Smooth muscle cell (in vitro differentiated cells): ENCODE data around the gene ARHGAP8. TPM values are rescaled to one million over a fixed set of nuclear protein-coding genes. Genes with fewer than 3 reads are reported as not detected.

Source experiments
- DNase-seq: peaks from one replicate; lab custom pipeline; 2025; ENCODE audit not compliant: unreplicated experiment; lab: John Stamatoyannopoulos, UW
- H2AFZ ChIP-seq: fragments of 200-600 bp; sonication (generic); 2 replicates; pipeline ENCODE4 v1.6.0; 2016; ENCODE audit warnings: antibody characterized with exemption, low read depth, mild to moderate bottlenecking
- H3F3A ChIP-seq: fragments of 200-600 bp; sonication (generic); 2 replicates; pipeline ENCODE4 v1.6.0; 2017; ENCODE audit warnings: antibody characterized with exemption, low read depth
- H3K27ac ChIP-seq: fragments of 200-600 bp; sonication (generic); 2 replicates; pipeline ENCODE4 v1.5.1; 2016; ENCODE audit warnings: low read depth, mild to moderate bottlenecking
- H3K27me3 ChIP-seq: fragments of 200-600 bp; sonication (generic); 2 replicates; pipeline ENCODE4 v1.6.1; 2016; ENCODE audit warnings: low read depth, mild to moderate bottlenecking
- H3K36me3 ChIP-seq: fragments of 200-600 bp; sonication (generic); 2 replicates; pipeline ENCODE4 v1.5.1; 2016; ENCODE audit warnings: low read depth
- H3K4me1 ChIP-seq: fragments of 200-600 bp; sonication (generic); 2 replicates; pipeline ENCODE4 v1.5.1; 2016; ENCODE audit warnings: low read depth
- H3K4me2 ChIP-seq: fragments of 200-600 bp; sonication (generic); 2 replicates; pipeline ENCODE4 v1.6.0; 2016; ENCODE audit warnings: mild to moderate bottlenecking
- H3K4me3 ChIP-seq: fragments of 200-600 bp; sonication (generic); 2 replicates; pipeline ENCODE4 v1.5.1; 2016; ENCODE audit warnings: mild to moderate bottlenecking
- H3K79me2 ChIP-seq: fragments of 200-600 bp; sonication (generic); 2 replicates; pipeline ENCODE4 v1.6.0; 2016; ENCODE audit warnings: low read depth, mild to moderate bottlenecking
- H3K9ac ChIP-seq: fragments of 200-600 bp; sonication (generic); 2 replicates; pipeline ENCODE4 v1.6.0; 2016; ENCODE audit warnings: low read depth
- H3K9me3 ChIP-seq: fragments of 200-600 bp; sonication (generic); replicated peaks from 2 replicates; pipeline ENCODE4 v1.5.1; 2016; ENCODE audit warnings: low read depth
- H4K20me1 ChIP-seq: fragments of 200-600 bp; sonication (generic); 2 replicates; pipeline ENCODE4 v1.6.0; 2016; ENCODE audit warnings: low read depth
- WGBS: methylation state at CpG from one replicate; pipeline ENCODE4 v1.1.7; 2016; ENCODE audit warnings: low lambda C conversion rate; 5-methylcytosine and 5-hydroxymethylcytosine counted together
- polyA plus RNA-seq: library from polyadenylated mRNA; unstranded; fragments of >200 nt; fragmentation: Nextera tagmentation; extraction: Ambion mirVana; gene quantifications from 2 replicates; pipeline ENCODE4 v1.2.1, GENCODE V29; 2016
- total RNA-seq: library from RNA; depleted of rRNA; stranded (reverse); fragments of >200 nt; gene quantifications from 2 replicates; pipeline ENCODE4 v1.2.3, GENCODE V29; 2014
- TF ChIP-seq, protein P1 (sequence below): fragments of 200-600 bp; sonication (generic); IDR thresholded peaks from 2 replicates; pipeline ENCODE4 v1.5.1; 2017; ENCODE audit warnings: borderline replicate concordance, mild to moderate bottlenecking, antibody characterized with exemption; ENCODE audit not compliant: insufficient read depth, poor library complexity, severe bottlenecking

The ARHGAP8 gene
- total and polyA plus RNA-seq, 2 experiments from 2014 or later: 5.8 to 11.4 TPM

DNA sequence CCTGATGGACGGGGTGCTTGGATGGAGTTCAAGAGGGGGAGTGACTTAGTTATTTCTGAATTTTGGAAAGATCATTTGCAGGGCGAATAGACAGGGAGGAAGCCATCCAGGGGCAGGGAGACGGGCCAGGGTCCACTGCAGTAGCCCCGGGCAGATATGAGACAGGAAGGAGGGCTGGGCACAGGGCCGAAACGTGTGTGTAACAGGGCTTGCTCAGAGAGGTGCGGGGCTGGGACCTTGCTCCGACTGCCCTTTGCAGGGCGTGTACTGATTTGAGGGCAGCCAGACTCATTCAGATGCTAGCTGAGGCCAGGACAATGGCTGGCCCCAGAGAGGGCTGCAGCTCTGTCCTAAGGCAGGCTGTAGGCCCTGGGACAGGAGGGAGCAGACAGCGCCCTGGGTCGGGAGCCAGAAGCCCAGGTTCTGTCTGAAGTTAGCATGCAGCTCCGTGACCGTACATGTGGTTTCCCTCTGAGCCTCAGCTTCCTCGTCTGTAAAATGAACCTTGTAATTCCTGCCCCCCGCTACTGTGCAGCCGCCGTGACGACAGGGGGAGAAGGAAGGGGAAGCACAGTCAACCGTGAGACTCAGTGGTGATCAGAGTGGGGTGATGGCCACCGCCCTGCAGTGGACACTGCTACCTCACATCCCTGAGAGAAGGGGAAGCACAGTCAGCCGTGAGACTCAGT, 154.0 kb downstream of the ARHGAP8 start:
- Histone ChIP-seq H3F3A (no peaks in the 10 kb centered on the region), H3K9ac (no peak overlapping the region), H2AFZ (no peak overlapping the region), H3K4me3 (no peak overlapping the region), H3K9me3 (peaks cover 11% of the 10 kb centered on the region), H3K4me1 (no peaks in the 10 kb centered on the region), H3K27me3 (no peaks in the 10 kb centered on the region), H3K36me3 (no peaks in the 10 kb centered on the region), H3K79me2 (no peaks in the 10 kb centered on the region), H3K27ac (no peak overlapping the region), H4K20me1 (no peaks in the 10 kb centered on the region), H3K4me2 (no peak overlapping the region)
- no peak for DNase-seq
- TF ChIP-seq, protein P1, sequence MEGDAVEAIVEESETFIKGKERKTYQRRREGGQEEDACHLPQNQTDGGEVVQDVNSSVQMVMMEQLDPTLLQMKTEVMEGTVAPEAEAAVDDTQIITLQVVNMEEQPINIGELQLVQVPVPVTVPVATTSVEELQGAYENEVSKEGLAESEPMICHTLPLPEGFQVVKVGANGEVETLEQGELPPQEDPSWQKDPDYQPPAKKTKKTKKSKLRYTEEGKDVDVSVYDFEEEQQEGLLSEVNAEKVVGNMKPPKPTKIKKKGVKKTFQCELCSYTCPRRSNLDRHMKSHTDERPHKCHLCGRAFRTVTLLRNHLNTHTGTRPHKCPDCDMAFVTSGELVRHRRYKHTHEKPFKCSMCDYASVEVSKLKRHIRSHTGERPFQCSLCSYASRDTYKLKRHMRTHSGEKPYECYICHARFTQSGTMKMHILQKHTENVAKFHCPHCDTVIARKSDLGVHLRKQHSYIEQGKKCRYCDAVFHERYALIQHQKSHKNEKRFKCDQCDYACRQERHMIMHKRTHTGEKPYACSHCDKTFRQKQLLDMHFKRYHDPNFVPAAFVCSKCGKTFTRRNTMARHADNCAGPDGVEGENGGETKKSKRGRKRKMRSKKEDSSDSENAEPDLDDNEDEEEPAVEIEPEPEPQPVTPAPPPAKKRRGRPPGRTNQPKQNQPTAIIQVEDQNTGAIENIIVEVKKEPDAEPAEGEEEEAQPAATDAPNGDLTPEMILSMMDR: no peak
- 96% methylated on average over 21 of the region's 21 CpGs for WGBS

DNA sequence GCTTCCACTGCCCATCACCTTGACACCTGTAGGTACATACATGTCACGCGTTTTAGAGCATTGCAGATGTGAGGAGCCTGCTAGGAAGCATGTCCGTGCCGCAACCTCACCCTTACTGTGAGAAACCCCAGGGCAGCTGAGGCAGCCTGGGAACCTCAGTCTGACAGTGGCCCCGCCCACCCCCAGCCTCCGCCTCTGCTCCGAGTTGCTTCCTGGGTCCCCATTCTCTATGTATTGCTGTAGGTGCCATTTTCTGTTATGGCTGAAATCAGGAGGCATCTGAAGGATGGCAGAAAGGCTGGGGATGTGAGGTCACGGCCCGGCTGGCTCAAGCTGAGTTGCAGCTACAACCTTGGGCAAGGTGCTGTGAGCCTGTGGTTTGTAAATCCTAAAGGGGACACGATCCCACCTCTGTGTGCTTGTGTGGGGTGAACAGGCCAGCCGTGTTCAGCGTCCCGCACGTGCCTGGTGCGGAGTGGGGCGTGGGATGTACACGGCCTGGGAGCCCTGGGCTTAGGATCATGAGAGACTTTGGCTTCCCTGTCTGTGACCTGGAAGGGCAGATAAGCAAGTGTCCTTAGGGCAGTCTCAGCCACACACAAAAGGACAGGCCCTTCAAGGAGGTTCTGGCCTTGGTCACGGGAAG, 154.7 kb downstream of the ARHGAP8 start:
- Histone ChIP-seq H3K4me2 (no peak overlapping the region), H3K4me3 (no peak overlapping the region), H3K27ac (no peak overlapping the region), H3K79me2 (no peaks in the 10 kb centered on the region), H3F3A (no peaks in the 10 kb centered on the region), H3K9ac (no peak overlapping the region), H2AFZ (no peak overlapping the region), H3K36me3 (no peaks in the 10 kb centered on the region), H4K20me1 (no peaks in the 10 kb centered on the region), H3K9me3 (peaks cover 4% of the 10 kb centered on the region), H3K4me1 (no peaks in the 10 kb centered on the region), H3K27me3 (no peaks in the 10 kb centered on the region)
- TF ChIP-seq, protein P1: no peak
- DNase-seq: no peak
- WGBS: 93% methylated on average over 18 of the region's 18 CpGs

DNA sequence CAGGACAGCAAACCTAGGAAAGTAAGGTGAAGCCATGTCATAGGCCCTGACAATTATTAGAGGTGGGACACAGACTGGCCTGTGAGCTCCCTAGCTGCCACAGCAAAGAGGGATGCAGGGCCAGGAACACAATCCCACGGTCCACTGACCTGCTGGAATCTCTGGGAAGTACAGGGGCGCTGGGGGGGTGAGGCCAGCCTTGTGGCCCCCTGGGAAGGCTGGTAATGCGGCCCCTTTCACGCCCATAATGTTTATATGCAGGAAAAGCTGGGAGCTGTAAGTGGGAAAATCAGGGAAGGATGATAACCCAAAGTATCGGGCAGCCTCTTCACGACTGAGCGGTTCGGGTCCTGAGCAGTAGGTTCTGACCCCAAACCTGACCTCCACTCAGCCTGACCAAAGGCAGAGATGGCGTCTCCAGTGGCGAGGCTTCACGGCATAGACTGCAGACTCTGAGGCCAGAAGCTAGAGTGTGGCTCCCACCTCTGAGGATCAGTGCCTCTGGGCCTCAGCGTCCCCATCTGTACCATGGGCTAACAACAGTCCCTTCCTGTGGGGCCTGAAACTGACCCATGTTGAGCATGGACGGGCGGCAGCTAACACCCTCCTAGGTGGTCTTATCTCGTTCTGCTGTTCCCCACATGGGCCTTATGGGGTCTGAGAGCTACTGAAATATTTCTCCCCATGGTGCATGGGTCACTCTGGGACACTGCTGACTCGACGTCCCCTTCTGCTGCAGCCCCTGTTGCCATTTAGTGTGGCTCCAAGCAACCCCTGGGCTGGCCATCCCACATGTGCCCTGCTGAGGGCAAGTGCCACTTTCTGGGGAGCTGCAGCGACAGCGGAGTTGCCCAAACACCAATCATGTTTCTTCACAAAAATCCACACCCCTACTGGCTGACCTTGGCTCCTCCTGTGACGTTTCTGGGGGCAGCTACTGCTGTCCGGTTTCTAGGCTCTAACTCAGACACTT, 155.7 kb downstream of the ARHGAP8 start:
- no peak overlapping the region for H3K4me3 ChIP-seq
- no peaks in the 10 kb centered on the region for H3F3A ChIP-seq
- peaks cover 3% of the 10 kb centered on the region for H3K9me3 ChIP-seq
- TF ChIP-seq, protein P1: no peak
- no peaks in the 10 kb centered on the region for H3K36me3 ChIP-seq
- H3K27me3 ChIP-seq: no peaks in the 10 kb centered on the region
- H2AFZ ChIP-seq: no peak overlapping the region
- no peak overlapping the region for H3K27ac ChIP-seq
- H3K4me2 ChIP-seq: no peak overlapping the region
- no peaks in the 10 kb centered on the region for H4K20me1 ChIP-seq
- no peak for DNase-seq
- H3K79me2 ChIP-seq: no peaks in the 10 kb centered on the region
- no peak overlapping the region for H3K9ac ChIP-seq
- WGBS: 93% methylated on average over 21 of the region's 21 CpGs
- no peaks in the 10 kb centered on the region for H3K4me1 ChIP-seq
